Breast epithelium (tissue), 4 donors: Measurements from ENCODE around the gene ATG14. TPM values are rescaled to one million over a fixed set of nuclear protein-coding genes. Genes with fewer than 3 reads are reported as not detected.
"Not testable (repeated sequence)": the region's sequence is repeated elsewhere in the genome, so short reads cannot be mapped to it uniquely, and the experiment has no call there.

Source experiments
- DNase-seq, 2 donors: peaks; one replicate each; pipeline ENCODE4 v3.0.0-alpha.2; 2019; ENCODE audit warnings: low spot score in 2 of 2
- H3K27ac ChIP-seq, 2 donors: fragments of 200-600 bp; sonication (generic) in 1 of 2; one replicate each; pipeline ENCODE4 v1.5.1; 2016 to 2019; ENCODE audit warnings: mild to moderate bottlenecking in 1 of 2
- H3K27me3 ChIP-seq, 2 donors: fragments of 200-600 bp; sonication (generic) in 1 of 2; one replicate each; pipeline versions ENCODE4 v1.5.1 to v1.6.0; 2017 to 2019; ENCODE audit warnings: control low read depth in 1 of 2, mild to moderate bottlenecking in 1 of 2
- H3K36me3 ChIP-seq: fragments of 200-600 bp; one replicate; pipeline ENCODE4 v1.5.1; 2019
- H3K4me1 ChIP-seq, 2 donors: fragments of 200-600 bp; sonication (generic); one replicate each; pipeline ENCODE4 v1.5.1; 2016 to 2019; ENCODE audit warnings: control low read depth in 1 of 2
- H3K4me3 ChIP-seq, 3 donors: fragments of 200-600 bp; sonication (generic); 1 replicate in 2 of 3; 2 replicates in 1 of 3; pipeline ENCODE4 v1.5.1; 2016 to 2019; ENCODE audit warnings: mild to moderate bottlenecking in 3 of 3, moderate library complexity in 2 of 3
- H3K9me3 ChIP-seq, 2 donors: fragments of 200-600 bp; sonication (generic) in 1 of 2; one replicate each; pipeline ENCODE4 v1.5.1; 2016 to 2019; ENCODE audit warnings: control low read depth in 1 of 2
- POLR2A ChIP-seq: fragments of 450-650 bp; IDR thresholded peaks from one replicate; pipeline ENCODE4 v1.6.1; 2016; ENCODE audit warnings: antibody characterized with exemption, mild to moderate bottlenecking, moderate library complexity
- POLR2AphosphoS5 ChIP-seq, 3 donors: sonication (generic); formaldehyde crosslinking; IDR thresholded peaks; one replicate each; pipeline ENCODE4 v1.6.1; 2017; ENCODE audit warnings: antibody characterized with exemption in 3 of 3
- intact Hi-C: fragments of 100-400 bp; cut with DNase I; formaldehyde crosslinking; loops from one replicate; pipeline ENCODE4 v1.15.1; 2023; ENCODE audit warnings: low total_unique reads
- total RNA-seq, 3 donors: library from RNA; depleted of rRNA; stranded (reverse); fragments of >200 nt; gene quantifications; one replicate each; pipeline ENCODE4 v1.1.0, GENCODE V29; 2016
- TF ChIP-seq, protein P1 (sequence below), 3 donors: fragments of 450-650 bp; IDR thresholded peaks; one replicate each; pipeline ENCODE4 v1.5.1; 2016 to 2017; ENCODE audit warnings: antibody characterized with exemption in 3 of 3, mild to moderate bottlenecking in 3 of 3, moderate library complexity in 3 of 3

ATG14 gene
- total RNA-seq, 3 donors from 2014 or later: 14.6 to 28.0 (median 16.1) TPM

- no peaks in the 10 kb centered on the region for H3K27me3 ChIP-seq
- H3K4me1 ChIP-seq: no peaks in the 10 kb centered on the region
- H3K27ac ChIP-seq: no peak overlapping the region
- no peak for DNase-seq
- H3K9me3 ChIP-seq: no peaks in the 10 kb centered on the region
- intact Hi-C loops: no loop called here
- H3K4me3 ChIP-seq: no peak overlapping the region
- H3K36me3 ChIP-seq: no peaks in the 10 kb centered on the region
- TF ChIP-seq POLR2A: no peak
- no peak for TF ChIP-seq POLR2AphosphoS5 (IDR thresholded peaks at IDR 0.05)
- TF ChIP-seq, protein P1, sequence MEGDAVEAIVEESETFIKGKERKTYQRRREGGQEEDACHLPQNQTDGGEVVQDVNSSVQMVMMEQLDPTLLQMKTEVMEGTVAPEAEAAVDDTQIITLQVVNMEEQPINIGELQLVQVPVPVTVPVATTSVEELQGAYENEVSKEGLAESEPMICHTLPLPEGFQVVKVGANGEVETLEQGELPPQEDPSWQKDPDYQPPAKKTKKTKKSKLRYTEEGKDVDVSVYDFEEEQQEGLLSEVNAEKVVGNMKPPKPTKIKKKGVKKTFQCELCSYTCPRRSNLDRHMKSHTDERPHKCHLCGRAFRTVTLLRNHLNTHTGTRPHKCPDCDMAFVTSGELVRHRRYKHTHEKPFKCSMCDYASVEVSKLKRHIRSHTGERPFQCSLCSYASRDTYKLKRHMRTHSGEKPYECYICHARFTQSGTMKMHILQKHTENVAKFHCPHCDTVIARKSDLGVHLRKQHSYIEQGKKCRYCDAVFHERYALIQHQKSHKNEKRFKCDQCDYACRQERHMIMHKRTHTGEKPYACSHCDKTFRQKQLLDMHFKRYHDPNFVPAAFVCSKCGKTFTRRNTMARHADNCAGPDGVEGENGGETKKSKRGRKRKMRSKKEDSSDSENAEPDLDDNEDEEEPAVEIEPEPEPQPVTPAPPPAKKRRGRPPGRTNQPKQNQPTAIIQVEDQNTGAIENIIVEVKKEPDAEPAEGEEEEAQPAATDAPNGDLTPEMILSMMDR (IDR thresholded peaks at IDR 0.05): no peak
These were observed 23.5 kb downstream of the ATG14 start for GRCh38 chr14:55388160-55388559.

DNA sequence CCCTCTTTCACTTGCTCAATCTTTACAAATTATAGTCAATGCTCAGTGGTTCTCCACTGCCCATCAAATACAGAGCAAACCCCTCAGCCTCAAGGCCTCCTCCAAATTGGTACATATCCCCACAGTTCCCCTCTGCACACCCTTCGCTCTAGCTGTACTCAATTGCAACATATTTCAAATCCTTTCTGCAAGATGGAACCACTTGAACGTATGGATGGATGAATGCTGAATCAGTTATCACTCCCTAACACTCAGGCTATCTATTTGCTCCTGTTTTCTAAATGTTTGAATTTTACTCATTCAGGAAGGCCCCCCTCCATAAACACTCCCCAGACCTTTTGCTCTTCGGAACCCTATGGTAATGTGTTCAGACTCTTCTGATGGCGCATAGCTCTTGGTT, 24.5 kb downstream of the ATG14 start:
- Histone ChIP-seq H3K9me3 (no peaks in the 10 kb centered on the region), H3K4me1 (no peaks in the 10 kb centered on the region), H3K36me3 (no peaks in the 10 kb centered on the region), H3K4me3 (no peak overlapping the region), H3K27me3 (no peaks in the 10 kb centered on the region), H3K27ac (no peak overlapping the region)
- intact Hi-C loops: no loop called here
- DNase-seq: no peak
- no peak for TF ChIP-seq POLR2AphosphoS5 (IDR thresholded peaks at IDR 0.05)
- TF ChIP-seq, protein P1 (IDR thresholded peaks at IDR 0.05): no peak
- TF ChIP-seq POLR2A: no peak

- H3K4me3 ChIP-seq: no peak overlapping the region
- DNase-seq: no peak
- TF ChIP-seq, protein P1 (IDR thresholded peaks at IDR 0.05): no peak
- intact Hi-C loops: no loop called here
- H3K27ac ChIP-seq: no peak overlapping the region
- H3K9me3 ChIP-seq: no peaks in the 10 kb centered on the region
- H3K4me1 ChIP-seq: no peaks in the 10 kb centered on the region
- H3K36me3 ChIP-seq: no peaks in the 10 kb centered on the region
- H3K27me3 ChIP-seq: no peaks in the 10 kb centered on the region
These were observed 25.4 kb downstream of the ATG14 start for GRCh38 chr14:55386037-55386808.

DNA sequence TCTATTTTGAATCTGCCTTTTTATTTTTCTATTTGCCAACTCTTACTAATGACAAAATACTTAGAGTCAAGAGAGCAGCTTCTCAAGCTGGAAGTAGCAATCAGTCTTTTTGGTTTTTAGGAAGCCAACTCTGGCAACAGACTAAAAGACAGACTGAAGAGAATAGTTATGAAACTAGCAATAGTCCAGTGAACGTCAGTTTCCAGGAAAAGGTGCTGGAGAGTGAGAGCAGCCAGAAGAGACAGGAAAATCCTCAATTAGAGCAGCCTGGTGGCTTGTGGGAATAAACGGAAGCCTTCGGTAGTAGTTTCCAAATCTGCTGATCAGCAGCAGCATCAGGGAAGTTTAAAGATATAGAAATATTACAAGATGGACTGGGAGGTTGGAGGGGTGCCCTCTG, 27.1 kb downstream of the ATG14 start:
- H3K9me3 ChIP-seq: no peaks in the 10 kb centered on the region
- H3K27ac ChIP-seq: no peak overlapping the region
- no peaks in the 10 kb centered on the region for H3K36me3 ChIP-seq
- H3K4me3 ChIP-seq: no peak overlapping the region
- H3K27me3 ChIP-seq: no peaks in the 10 kb centered on the region
- intact Hi-C loops: no loop called here
- TF ChIP-seq POLR2A: no peak
- TF ChIP-seq POLR2AphosphoS5 (IDR thresholded peaks at IDR 0.05): no peak
- TF ChIP-seq, protein P1 (IDR thresholded peaks at IDR 0.05): no peak
- DNase-seq: no peak
- no peaks in the 10 kb centered on the region for H3K4me1 ChIP-seq

GRCh38 chr14:55383541-55384140, 28.0 kb downstream of the ATG14 start:
- no peak for TF ChIP-seq POLR2A
- no peak for TF ChIP-seq POLR2AphosphoS5 (IDR thresholded peaks at IDR 0.05)
- TF ChIP-seq, protein P1 (IDR thresholded peaks at IDR 0.05): no peak
- H3K4me3 ChIP-seq: no peak overlapping the region
- H3K36me3 ChIP-seq: no peaks in the 10 kb centered on the region
- no peaks in the 10 kb centered on the region for H3K27me3 ChIP-seq
- H3K27ac ChIP-seq: no peak overlapping the region
- H3K9me3 ChIP-seq: no peaks in the 10 kb centered on the region
- H3K4me1 ChIP-seq: no peaks in the 10 kb centered on the region
- intact Hi-C loops: no loop called here
- DNase-seq: no peak

- H3K9me3 ChIP-seq, H3K27me3 ChIP-seq, H3K4me1 ChIP-seq, H3K36me3 ChIP-seq, DNase-seq, H3K27ac ChIP-seq, intact Hi-C loops, H3K4me3 ChIP-seq: not testable (repeated sequence)
These were observed 28.6 kb downstream of the ATG14 start for GRCh38 chr14:55383056-55383466.
